Kasumi-1 (cell line): ENCODE results near the gene FAM13C.
"Not testable (repeated sequence)": the region's sequence is repeated elsewhere in the genome, so short reads cannot be mapped to it uniquely, and the experiment has no call there.

Experiments used
- DNase-seq, 2 experiments: peaks; one replicate each; lab custom pipeline; 2025; lab: John Stamatoyannopoulos, UW

The FAM13C gene

GRCh38 chr10:59362144-59362958 is at the start of gene FAM13C:
TSS of gene FAM13C (minus strand) at chr10:59362549. CDS start at chr10:59362460, 89 bp downstream.
- no peak for DNase-seq

GRCh38 chr10:59405235-59405634 is 42.9 kb upstream of the FAM13C start:
- DNase-seq: no peak

GRCh38 chr10:59400214-59400613 is 37.9 kb upstream of the FAM13C start:
- DNase-seq: no peak

GRCh38 chr10:59399329-59399728 is 37.0 kb upstream of the FAM13C start:
- not testable (repeated sequence) for DNase-seq

- DNase-seq: no peak
Observed at GRCh38 chr10:59397961-59398360, 35.6 kb upstream of the FAM13C start.

GRCh38 chr10:59395984-59396383 is 33.6 kb upstream of the FAM13C start:
- no peak for DNase-seq

GRCh38 chr10:59393349-59393748 is 31.0 kb upstream of the FAM13C start:
- no peak for DNase-seq

GRCh38 chr10:59391060-59391459 is 28.7 kb upstream of the FAM13C start:
- no peak for DNase-seq

GRCh38 chr10:59388671-59388976 is 26.3 kb upstream of the FAM13C start:
- no peak for DNase-seq

- DNase-seq: no peak
Observed at GRCh38 chr10:59387951-59388670, 25.8 kb upstream of the FAM13C start.

- peak; percentile 12 to 32 for DNase-seq
Observed at GRCh38 chr10:59384761-59385160, 22.4 kb upstream of the FAM13C start.

GRCh38 chr10:59383908-59384307 is 21.6 kb upstream of the FAM13C start:
- no peak for DNase-seq

- no peak for DNase-seq
Observed at GRCh38 chr10:59383436-59383835, 21.1 kb upstream of the FAM13C start.

- DNase-seq: no peak
Observed at GRCh38 chr10:59382831-59383295, 20.5 kb upstream of the FAM13C start.

- no peak for DNase-seq
Observed at GRCh38 chr10:59381687-59382086, 19.3 kb upstream of the FAM13C start.

- no peak for DNase-seq
Observed at GRCh38 chr10:59376846-59377245, 14.5 kb upstream of the FAM13C start.

GRCh38 chr10:59375990-59376389 is 13.6 kb upstream of the FAM13C start:
- no peak for DNase-seq

GRCh38 chr10:59374916-59375315 is 12.6 kb upstream of the FAM13C start:
- DNase-seq: no peak

- no peak for DNase-seq
Observed at GRCh38 chr10:59373071-59373470, 10.7 kb upstream of the FAM13C start.

GRCh38 chr10:59372543-59372942 is 10.2 kb upstream of the FAM13C start:
- no peak for DNase-seq

- DNase-seq: no peak
Observed at GRCh38 chr10:59366290-59366689, 3.9 kb upstream of the FAM13C start.

- no peak for DNase-seq
Observed at GRCh38 chr10:59363446-59363958, 1.2 kb upstream of the FAM13C start.

GRCh38 chr10:59362959-59363381 is 621 bp upstream of the FAM13C start:
- no peak for DNase-seq
